Fibroblast of gingiva (primary cell): ENCODE measurements around the gene EFEMP1.

Experiments used
- DNase-seq: peaks from one replicate; pipeline ENCODE4 v3.0.0-alpha.2; 2011; ENCODE audit warnings: low read depth

The EFEMP1 gene

DNA sequence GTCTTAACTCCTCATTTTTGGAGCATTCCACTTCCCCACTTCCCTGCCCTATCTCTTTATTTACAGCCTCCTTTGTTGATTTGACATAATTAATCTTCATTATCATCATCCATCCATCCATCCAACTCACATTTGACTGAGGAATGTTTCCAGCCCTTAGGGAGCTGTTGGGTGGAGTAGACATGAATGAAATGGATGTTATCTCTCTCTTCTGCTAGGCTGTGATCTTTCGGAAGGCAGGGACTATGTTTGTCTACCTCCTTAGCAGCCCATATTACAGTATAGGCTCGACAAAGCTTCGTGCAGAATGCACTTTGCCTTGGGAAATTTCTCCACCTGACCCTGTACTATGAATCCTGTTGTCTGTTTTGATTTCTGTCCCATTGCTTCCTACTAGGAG, 7.7 kb upstream of the EFEMP1 start:
- DNase-seq: no peak

DNA sequence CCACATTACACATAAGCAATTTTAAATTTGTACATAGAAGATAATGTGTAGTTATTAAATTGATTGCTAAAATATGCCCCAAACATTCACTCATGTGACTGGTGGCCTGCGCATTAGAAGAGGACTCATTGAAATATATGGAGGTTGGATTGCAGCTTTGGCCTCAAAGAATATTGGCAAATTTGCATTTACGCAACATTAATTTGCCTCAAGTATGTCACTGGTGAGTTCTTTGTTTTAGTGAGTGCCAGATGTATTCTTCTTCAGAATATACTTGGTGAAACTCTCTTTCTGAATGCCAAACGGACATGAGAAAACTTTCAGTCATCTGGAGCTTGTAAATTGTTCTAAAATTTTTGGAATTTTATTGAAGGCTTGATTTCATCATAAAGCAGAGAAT, 5.9 kb upstream of the EFEMP1 start:
- DNase-seq: peak; percentile 85

DNA sequence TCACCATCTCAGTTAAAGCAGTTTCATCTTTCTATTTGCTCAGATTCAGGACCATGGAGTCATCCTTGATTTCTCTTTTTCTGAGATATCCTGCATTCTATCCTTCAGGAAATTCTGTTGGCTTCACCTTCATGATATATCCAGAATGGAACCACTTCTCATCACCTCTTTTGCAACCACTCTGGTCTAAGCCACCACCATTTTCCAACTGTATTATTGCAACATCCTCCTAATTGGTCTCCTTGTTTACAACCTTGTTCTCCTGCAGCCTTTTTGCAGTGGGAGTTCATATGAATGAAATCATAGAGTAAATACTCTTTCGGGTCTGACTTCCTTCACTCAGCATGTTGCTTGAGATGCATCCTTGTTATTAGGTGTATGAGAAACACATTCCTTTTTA, 3.4 kb upstream of the EFEMP1 start:
- no peak for DNase-seq

DNA sequence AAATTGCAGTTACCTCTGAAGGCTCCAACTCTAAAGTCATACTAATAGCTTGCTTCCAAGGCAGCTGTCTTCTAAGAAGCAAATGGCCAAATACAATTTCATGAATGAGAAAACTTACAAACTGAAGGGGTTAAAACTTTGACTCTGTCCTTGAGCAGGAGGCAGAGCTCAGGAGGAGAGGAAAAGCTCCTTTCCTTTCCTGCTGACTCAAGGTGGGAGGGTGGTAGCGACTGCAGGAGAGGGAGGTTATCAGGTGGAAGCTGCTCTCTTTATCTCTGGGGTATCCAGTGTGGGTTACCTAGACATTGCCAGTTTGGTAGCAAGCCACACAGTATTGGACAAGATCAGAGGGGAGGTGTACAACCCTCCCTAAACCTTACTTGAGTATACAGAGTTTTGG, 2.7 kb upstream of the EFEMP1 start:
- DNase-seq: no peak

DNA sequence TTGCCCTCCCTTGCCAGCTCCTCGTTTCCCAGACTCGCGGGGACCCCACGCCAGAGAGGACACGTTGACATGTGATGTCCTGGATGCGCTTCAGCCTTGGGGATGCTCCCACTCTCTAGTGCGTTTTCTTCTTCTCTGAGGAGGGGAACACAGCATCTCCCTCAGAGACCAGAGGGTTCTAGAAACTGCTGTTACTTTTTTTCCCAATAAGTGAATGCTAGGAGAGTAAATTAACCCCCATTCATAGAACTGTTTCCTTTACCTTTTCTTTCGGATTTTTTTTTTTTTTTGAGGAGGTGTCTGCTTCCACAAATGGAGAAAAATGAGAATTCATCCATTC, 370 bp upstream of the EFEMP1 start:
- DNase-seq: no peak

DNA sequence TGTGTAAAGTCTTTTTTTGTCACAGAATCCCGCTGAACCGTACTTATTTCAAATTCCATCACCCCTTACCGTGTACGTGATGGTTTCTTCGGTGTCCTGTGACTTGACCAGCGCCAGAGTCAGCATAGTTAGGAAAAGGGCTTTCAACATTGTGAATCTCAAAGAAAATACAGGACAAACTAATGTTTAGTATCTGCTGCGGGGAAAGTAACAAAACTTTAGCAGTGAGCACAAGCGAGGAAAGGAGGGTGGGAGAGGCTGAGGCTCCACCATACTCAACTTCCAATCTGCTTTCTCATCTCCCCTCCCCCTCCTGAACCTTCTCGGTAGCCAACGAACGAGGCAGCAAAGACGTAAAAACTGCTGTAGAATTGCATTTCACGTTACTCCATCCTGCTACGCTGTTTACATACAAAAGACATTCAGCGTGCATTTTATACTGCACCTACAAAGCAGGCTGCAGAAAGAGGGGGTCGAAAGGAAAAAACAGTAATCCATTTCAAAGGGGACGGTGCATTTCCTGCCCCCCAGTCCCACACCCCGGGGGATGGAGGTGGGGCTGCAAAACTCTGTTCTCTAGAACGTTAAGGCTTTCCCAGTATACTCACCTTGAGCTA, 1.2 kb downstream of the EFEMP1 start:
- no peak for DNase-seq

DNA sequence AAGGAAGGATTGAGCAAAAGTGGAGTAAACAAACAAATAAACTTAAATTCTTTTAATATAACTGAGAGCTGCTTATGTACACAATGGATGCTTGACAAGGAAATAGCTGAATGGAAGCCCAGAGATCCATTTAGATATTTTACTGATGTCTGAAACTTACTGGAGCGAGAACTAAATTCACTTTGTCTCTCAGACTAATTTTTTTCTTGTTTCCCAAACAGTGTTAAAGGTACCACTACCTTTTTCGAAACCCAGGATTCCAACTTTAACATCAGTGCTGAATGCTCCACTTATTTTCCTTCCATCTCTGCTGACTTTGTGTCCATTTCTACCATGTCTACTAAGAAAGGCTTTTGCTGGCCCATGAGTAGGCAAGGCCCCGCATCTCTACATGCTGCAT, 4.0 kb downstream of the EFEMP1 start:
- no peak for DNase-seq

DNA sequence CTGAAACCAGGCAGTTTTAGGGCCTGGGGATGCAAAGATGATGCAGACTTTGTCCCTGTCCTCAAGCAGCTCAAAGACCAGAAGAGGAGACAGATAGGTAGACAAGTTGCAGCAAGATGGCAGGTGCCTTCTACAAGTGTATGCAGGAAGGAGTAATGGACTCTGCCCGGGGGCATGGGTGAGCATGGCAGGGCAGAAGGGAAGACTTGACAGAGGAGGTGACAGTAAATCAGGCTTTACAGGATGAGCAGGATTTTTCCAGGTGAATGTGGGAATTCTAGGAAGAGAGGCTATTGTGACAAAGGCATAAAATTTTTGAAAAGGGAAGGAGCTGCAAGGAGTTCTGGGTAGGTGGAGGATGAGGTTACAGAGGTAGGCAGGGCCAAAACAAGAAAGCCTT, 4.7 kb downstream of the EFEMP1 start:
- no peak for DNase-seq

DNA sequence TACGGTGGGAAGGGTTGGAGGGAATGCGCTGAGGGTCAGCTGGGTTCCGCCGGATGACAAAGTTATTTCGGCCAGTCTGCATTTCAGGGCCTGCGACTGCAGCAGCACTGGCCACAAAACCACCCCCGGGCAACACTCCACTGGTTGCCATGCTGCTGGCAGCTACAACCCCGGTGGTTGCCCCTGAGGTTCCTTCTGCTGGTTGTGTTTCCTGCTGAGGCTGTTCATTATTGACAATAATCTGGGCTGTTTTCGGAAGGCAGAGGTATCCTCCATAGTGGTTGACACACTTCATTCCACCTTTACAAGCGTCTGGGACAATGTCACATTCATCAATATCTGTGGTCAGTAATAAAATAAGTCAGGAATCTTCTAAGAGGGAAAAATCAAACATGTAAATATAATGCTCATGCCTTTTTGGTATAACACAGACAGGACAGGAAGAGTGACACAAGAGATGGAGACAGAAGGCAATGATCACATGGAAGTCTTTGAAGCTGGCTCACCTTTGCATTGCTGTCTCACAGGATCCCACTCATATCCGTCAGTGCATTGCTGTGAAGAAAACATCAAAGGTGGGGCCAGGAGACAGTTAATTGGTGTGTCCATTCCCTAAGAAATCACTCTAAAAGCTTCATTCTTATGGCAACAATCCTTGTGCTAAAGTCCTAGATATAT, 5.7 kb downstream of the EFEMP1 start:
- no peak for DNase-seq

DNA sequence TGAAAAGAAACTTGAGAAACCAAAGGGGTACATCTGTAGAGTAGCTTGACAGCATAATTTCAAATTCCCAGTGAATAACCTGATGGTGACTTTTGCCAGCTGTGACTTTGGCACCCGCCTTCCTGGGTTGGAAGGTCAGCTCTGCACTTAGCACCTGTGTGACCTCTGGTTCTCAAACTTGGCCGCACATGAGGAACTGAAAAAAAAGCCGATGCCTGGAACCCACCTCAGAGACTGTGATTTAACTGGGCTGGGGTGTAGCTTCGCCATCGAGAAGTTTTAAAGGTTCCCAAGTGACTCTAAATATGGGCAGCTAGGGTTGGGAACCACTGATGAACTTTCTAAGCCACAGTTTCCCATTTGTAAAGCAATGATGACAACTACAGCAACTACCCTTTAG, 6.5 kb downstream of the EFEMP1 start:
- DNase-seq: no peak

DNA sequence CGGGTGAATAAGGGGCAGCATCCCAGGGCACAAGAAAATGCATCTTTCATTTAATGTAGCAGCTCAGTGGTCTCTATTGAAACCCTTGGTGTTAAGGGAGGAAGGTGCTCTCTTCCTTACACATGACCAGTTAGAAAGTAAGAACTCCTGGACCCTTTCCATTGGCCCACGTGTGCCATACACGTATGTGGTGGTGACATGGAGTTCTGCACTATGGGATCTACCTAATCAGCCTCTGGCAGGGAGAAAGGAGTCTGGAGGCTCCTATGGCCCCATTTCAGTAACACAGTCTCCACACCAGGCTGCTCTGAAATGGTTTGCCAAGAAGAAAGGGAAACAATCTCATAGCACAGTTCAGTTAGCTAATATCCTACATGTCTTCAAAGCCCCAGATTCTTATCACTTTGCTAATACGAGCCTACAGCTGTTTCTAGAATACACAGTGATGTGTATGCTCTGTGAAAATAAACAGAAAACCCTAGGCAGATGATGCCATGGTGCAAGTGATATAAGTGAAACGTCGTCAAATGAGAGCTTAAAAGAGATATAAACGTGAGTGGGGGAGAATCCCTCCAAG, 7.0 kb downstream of the EFEMP1 start:
- DNase-seq: no peak

DNA sequence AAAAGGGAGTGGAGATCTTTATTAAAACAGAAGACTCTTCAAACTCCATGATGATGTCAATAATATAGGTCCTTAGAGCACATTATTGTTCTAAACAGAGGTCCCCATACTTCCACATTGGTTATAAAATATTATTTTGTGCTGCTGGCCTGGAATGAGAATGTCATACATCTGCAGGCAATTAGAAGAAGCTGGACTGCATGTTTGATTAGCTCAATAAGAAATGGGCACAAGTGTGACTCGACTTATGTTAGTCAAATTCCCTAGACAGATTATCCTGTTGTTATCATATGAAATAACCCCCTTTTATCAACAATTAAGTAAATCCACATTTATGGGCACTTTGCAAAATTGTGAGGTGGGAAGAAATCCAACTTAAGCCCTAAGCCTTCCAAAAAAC, 8.8 kb downstream of the EFEMP1 start:
- DNase-seq: no peak

DNA sequence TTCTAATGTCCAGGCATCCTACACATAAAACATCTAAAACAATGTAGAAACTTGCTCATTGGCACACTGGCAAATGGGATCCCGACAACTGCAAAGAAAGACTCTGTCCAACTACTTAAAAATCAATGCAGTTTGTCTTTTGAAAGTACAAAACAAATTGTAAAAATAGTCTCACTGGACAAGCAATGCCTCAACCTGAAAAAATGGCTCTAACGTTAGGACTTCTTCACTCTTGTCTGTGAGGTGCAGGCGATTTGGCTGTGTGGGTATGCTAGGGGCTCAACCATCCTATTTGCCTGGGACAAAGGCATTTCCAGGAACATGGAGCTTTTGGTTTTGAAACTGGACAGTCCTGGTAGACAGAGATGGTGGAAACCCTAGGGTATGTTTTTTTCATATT, 10.7 kb downstream of the EFEMP1 start:
- no peak for DNase-seq

DNA sequence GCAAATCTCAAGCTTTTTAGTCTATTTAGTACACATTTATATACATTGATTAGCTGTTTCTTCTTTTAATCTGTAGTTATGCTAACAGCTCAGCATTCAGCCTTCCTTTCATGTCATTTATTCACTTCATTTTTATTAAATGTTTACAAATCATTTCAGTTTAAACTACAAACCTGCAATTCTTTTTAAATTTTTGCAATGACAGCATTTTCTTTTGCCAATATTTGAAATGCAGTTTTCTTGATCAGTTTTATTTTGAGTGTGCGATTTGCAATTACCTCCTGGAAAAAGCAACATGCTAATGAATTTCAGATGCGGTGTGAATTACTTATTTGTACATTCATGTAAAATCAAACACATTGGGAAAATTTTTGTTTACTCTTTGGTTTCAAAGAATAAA, 13.5 kb downstream of the EFEMP1 start:
- DNase-seq: no peak

DNA sequence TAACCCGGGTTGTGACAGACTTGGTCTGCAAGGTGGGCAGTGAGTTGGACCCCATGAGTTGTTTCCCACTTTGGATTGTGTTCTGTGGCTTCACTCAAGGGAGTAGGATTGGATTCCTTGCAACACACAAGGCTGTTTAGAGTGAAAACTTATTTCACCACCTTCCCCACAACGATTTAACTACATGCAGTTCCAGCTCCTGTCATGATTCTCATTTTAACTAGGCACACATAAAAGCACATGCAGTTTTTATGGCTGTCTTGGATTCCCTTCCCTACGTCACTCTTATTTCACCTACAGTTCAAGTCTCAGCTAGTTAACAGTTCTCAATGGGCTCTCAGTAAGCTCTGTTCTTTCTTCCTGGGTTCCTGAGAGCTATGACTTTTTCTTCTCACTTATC, 15.9 kb downstream of the EFEMP1 start:
- DNase-seq: no peak

DNA sequence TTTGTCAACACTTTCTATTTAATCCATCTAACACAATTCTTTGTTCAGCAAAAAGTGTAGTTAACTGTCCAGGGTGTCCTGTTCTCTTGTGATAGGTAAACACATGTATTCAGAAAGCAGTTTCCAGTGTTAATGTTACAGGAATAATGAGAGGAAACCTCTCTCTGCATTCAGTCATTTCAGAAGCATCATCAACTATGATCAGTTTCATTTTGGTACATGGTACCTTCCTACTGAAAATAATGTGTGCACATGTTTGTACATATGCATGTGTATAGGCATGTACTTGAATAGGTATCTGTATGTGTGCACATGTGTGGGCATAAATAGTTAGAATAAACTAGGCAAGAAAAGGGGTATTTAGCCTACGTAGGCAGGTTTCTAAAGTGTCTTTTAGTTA, 16.6 kb downstream of the EFEMP1 start:
- DNase-seq: no peak

DNA sequence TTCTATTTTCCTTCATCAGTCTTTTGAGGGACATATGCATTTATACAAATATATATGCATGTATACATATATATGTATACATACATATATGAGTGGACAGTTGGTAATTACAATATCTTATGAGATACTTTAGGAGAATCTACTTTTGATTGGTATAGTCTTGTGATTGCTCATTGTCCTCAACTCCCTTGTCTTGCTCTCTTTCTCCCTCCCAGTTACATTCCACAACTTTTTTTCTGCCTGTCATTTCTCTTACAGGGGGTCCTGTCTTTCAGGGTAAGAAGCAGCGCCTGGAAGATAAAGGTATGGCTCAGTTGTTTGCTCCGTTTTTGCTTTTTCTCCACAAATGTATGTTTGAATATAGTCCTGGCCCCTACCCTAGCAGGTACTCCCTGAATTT, 19.9 kb downstream of the EFEMP1 start:
- DNase-seq: no peak

DNA sequence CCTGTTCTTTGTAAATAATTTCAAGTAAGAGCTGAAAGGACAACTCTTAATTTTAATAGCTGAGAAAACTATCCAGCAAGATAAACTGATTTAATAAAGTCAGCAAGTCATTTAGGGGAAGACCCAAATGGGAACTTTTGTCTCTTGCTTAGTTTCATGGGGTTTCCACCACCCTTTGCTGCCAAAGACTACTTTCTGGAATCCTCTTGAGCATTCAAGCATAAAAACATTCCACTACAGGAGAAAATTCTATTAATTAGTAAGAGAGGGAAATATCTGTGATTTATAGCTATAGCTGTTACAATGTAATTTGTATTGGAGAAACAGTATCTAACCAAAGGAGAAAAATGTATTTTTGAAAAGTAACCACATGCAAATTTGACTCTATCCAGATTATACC, 20.6 kb downstream of the EFEMP1 start:
- no peak for DNase-seq

DNA sequence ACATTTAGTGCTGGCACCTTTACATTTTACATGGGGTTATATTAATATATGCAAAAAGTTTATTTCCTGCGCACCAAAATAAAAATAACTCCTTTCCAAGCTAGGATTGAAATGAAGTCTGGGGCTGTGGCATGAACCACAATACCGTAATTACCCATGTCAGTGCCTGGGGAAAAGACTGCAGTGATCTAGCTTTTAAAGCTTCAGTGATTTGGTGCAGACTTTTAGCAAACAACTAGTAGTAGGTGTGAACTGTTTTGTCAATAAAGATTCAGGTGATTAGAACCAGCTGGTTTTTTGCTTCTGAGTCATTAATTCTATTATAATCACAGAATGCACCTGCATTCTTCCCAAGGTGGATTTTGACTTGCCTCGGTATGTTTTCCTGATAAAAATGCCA, 21.2 kb downstream of the EFEMP1 start:
- no peak for DNase-seq

DNA sequence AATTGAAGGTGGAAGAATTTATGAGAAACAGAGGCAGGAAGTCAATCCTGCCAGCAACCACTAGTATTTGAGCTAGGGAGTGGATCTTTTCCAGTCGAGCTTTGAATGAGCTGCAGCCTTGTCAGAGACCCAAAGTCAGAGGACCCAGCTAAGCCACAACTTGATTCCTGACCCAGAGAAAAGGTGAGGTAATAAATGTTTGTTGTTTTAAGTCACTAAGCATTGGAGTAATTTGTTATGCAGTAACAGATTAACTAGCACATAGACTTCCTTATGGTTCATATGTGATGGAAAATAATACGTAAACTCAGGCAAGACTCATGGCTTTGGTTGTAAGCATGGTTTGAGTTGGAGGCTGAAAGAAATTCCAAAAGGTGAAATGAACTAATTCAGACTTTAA, 21.6 kb downstream of the EFEMP1 start:
- no peak for DNase-seq

DNA sequence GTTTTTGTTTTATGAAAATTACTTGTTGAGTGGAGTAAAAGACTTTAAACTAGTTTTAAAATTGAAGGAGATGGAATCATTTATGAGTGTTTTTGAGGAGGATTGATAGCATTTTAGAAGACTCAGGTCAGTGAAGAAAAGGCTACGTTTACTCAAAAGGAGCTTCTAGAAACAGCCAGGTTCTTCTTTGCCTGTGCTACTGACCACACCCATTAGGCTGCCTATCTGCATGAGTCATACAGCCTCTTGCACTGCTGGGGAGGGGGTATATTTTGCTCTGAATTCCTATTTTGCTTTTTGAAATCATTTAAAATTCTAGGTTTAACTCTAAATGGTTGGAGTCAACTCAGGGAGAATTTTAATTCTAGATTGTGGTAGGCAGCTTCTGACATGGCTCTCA, 22.3 kb downstream of the EFEMP1 start:
- no peak for DNase-seq

DNA sequence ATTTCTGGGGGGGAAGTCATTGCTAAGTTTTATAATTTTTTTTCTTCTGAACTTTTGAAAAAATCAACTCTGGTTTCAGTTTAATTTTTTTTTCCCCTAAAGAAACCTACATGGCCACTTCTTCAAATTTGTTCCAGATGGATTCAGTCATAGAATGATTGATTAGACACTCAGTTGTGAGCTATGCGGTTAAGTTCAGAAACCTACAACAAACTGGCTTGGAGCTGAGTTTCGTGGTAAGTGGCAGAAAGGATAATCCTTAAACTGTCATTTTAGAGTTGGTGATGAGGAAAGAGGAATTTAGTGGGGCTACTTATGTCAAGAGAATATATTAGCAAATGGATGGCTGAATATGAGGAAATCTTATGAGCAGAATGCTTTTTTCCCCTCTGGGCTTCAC, 23.7 kb downstream of the EFEMP1 start:
- no peak for DNase-seq

DNA sequence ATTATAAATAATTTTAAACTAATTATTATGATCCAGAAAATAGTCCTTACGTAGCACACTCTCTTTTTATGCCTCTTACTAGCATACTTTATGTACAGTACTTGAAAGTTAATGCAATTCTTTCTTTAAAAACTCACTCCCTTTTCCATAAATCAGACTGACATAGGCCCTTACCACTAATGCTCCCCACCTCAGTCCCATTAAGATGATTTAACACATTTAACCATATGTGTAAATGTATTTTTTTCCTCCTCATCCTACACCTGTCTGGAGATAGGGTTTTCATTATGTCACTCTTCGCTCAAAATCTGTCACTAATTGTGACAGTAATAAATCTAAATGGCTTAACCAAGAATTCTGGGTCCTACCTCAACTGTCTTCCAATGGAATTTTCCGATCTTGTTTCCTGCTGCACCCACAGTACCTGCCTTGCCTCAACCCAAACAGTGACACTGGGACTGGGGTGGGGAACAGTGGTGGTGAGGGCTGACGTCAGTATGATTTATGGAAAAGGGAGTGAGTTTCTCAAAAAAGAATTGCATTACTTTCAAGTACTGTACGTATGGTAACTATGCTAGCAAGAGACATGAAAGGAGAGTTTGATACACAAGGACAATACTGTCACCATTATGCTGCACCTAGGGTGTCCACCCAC, 25.1 kb downstream of the EFEMP1 start:
- no peak for DNase-seq

DNA sequence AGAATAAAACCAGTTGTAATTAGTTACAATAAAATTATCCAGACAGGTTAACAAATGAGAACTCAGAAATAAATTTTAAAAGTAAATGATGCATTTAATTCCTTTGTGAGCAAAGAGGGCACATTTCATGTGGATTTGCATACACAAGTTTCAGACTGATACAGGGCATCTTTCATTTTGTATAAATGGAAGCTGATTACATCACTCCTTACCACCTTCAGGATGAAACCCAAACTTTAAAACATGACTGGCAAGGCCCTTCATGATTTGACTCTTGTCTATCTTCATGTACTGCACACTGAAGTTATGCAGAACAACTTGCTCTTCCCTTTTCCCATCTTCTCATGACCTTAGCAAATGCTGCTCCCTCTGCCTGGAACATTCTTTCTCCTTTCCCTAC, 26.9 kb downstream of the EFEMP1 start:
- DNase-seq: no peak
